PC-3 (cell line): ENCODE measurements around the gene SVIP. TPM values are rescaled to one million over a fixed set of nuclear protein-coding genes. Genes with fewer than 3 reads are reported as not detected.
A peak's percentile ranks its signal among the peaks of the same experiment; 100 is the strongest.

Experiments used
- ATAC-seq: fragments of 200-7000 bp; cut with Tn5 transposase; 2 replicates; pipeline ENCODE4 v1.9.1; 2020; ENCODE audit warnings: mild to moderate bottlenecking, moderate library complexity
- BruUV-seq: library from RNA; stranded (reverse); fragments of 400-500 nt; replicated peaks from 2 replicates; lab custom pipeline; 2021; lab: Mats Ljungman, UMichigan
- CTCF ChIA-PET: fragments of 300-600 bp; sonication (Branson Sonifier 250); formaldehyde crosslinking; loops from one replicate; lab custom pipeline; 2022; ENCODE audit warnings: antibody characterized with exemption; lab: Charles Lee
- POLR2A ChIA-PET: fragments of 300-600 bp; sonication (Branson Sonifier 250); formaldehyde crosslinking; loops from one replicate; lab custom pipeline; 2022; ENCODE audit warnings: antibody characterized with exemption; ENCODE audit not compliant: unreplicated experiment; lab: Charles Lee
- DNase-seq: peaks from one replicate; pipeline ENCODE4 v3.0.0-alpha.2; 2015
- H2AFZ ChIP-seq: fragments of 300-600 bp; sonication (generic); 2 replicates; pipeline ENCODE4 v1.6.0; 2016; ENCODE audit warnings: antibody characterized with exemption, low read length
- H3F3A ChIP-seq: fragments of 300-600 bp; sonication (generic); one replicate; pipeline ENCODE4 v1.6.0; 2017; ENCODE audit warnings: antibody characterized with exemption, low read length, control low read depth, mild to moderate bottlenecking; ENCODE audit not compliant: unreplicated experiment
- H3K27ac ChIP-seq: fragments of 300-600 bp; sonication (generic); 2 replicates; pipeline ENCODE4 v1.5.1; 2016; ENCODE audit warnings: mild to moderate bottlenecking, low read length
- H3K27me3 ChIP-seq: fragments of 300-600 bp; sonication (generic); 2 replicates; pipeline ENCODE4 v1.6.1; 2016; ENCODE audit warnings: low read length, mixed read lengths
- H3K36me3 ChIP-seq: fragments of 300-600 bp; sonication (generic); 2 replicates; pipeline ENCODE4 v1.6.1; 2016; ENCODE audit warnings: low read depth, mixed run types, low read length, mixed read lengths
- H3K4me1 ChIP-seq: fragments of 300-600 bp; sonication (generic); 2 replicates; pipeline ENCODE4 v1.5.1; 2016; ENCODE audit warnings: low read length; ENCODE audit not compliant: insufficient read depth
- H3K4me2 ChIP-seq: fragments of 300-600 bp; sonication (generic); 2 replicates; pipeline ENCODE4 v1.6.0; 2016; ENCODE audit warnings: low read length
- H3K4me3 ChIP-seq: fragments of 300-600 bp; sonication (generic); 2 replicates; pipeline ENCODE4 v1.5.1; 2016; ENCODE audit warnings: mild to moderate bottlenecking, low read length, mixed read lengths
- H3K79me2 ChIP-seq: fragments of 300-600 bp; sonication (generic); 2 replicates; pipeline ENCODE4 v1.6.1; 2017; ENCODE audit warnings: low read length, mixed read lengths
- H3K9ac ChIP-seq: fragments of 300-600 bp; sonication (generic); 2 replicates; pipeline ENCODE4 v1.6.0; 2016; ENCODE audit warnings: mild to moderate bottlenecking, low read length
- H3K9me2 ChIP-seq: fragments of 300-600 bp; sonication (generic); replicated peaks from 2 replicates; pipeline ENCODE4 v1.6.1; 2016; ENCODE audit warnings: mixed run types, low read length, mixed read lengths
- H3K9me3 ChIP-seq: fragments of 300-600 bp; sonication (generic); 2 replicates; pipeline ENCODE4 v1.6.1; 2016; ENCODE audit warnings: low read length, mixed read lengths
- H4K20me1 ChIP-seq: fragments of 300-600 bp; sonication (generic); 2 replicates; pipeline ENCODE4 v1.6.1; 2016; ENCODE audit warnings: low read length, mixed read lengths
- EZH2 ChIP-seq: fragments of 300-600 bp; sonication (generic); IDR thresholded peaks from one replicate; pipeline ENCODE4 v1.6.1; 2017; ENCODE audit warnings: antibody characterized with exemption, mild to moderate bottlenecking, low read length; ENCODE audit not compliant: unreplicated experiment
- EZH2phosphoT487 ChIP-seq: fragments of 300-600 bp; sonication (generic); IDR thresholded peaks from 2 replicates; pipeline ENCODE4 v1.6.1; 2018; ENCODE audit warnings: mild to moderate bottlenecking, antibody characterized with exemption, low read length, borderline replicate concordance
- intact Hi-C: fragments of 100-400 bp; cut with micrococcal nuclease; formaldehyde crosslinking; loops from 2 replicates; pipeline ENCODE4 v1.9.0; 2023
- total RNA-seq: library from RNA; depleted of rRNA; stranded (reverse); fragments of >200 nt; gene quantifications from 2 replicates; pipeline ENCODE4 v1.2.3, GENCODE V29; 2014
- TF ChIP-seq, protein P1 (sequence below): fragments of 300-600 bp; sonication (generic); conservative IDR thresholded peaks from 2 replicates; pipeline ENCODE4 v1.5.1; 2017; ENCODE audit warnings: antibody characterized with exemption, low read depth, mild to moderate bottlenecking, low read length

Gene SVIP
- total RNA-seq, 1 experiment from 2014 or later, result 9.5 TPM

DNA sequence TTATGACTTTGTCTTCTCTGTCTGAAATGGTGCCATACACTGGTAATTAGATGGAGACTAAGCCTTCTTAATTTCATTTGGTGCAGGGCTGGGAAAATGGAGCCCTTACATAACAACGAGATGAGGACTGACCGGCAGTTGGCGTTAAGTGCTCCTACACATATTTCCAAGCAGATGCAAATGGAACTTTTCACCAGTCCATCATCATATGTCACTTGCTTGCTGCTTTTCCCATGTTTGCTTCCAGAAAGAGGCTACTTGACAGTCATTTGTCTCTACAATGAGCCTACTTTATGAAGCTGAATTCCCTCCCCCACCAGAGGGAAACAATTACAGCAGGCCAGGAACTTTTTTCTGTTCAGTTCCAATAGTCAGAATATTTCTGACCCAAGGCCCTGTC lies 32.6 kb downstream of the SVIP start:
- intact Hi-C loops, result no loop called here
- TF ChIP-seq EZH2, result no peak
- TF ChIP-seq, protein P1, sequence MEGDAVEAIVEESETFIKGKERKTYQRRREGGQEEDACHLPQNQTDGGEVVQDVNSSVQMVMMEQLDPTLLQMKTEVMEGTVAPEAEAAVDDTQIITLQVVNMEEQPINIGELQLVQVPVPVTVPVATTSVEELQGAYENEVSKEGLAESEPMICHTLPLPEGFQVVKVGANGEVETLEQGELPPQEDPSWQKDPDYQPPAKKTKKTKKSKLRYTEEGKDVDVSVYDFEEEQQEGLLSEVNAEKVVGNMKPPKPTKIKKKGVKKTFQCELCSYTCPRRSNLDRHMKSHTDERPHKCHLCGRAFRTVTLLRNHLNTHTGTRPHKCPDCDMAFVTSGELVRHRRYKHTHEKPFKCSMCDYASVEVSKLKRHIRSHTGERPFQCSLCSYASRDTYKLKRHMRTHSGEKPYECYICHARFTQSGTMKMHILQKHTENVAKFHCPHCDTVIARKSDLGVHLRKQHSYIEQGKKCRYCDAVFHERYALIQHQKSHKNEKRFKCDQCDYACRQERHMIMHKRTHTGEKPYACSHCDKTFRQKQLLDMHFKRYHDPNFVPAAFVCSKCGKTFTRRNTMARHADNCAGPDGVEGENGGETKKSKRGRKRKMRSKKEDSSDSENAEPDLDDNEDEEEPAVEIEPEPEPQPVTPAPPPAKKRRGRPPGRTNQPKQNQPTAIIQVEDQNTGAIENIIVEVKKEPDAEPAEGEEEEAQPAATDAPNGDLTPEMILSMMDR, result no peak
- no peak for TF ChIP-seq EZH2phosphoT487

DNA sequence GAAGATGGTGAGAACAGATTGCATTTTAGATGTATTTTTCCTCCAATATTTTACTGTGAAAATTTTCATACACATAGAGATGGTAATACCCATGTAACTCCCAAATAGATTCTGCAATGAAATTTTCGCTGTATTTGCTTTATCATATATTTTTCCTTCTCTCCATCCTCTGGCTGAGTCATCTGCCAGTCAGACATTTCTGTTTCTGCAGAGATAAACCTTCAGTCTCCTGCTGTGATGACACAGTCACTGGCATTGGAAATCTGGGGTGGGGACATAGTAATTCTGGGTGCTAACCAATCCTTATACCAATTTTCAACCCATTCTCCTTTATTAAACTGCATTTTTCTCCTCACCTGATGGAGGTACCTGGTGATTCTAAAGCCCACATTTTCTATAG lies 33.7 kb downstream of the SVIP start:
- H3K4me1 ChIP-seq, result peaks cover 14% of the 10 kb centered on the region
- DNase-seq, result peak; percentile 35
- no peaks in the 10 kb centered on the region for H3K9me3 ChIP-seq
- no peaks in the 10 kb centered on the region for H3K79me2 ChIP-seq
- no peak overlapping the region for H2AFZ ChIP-seq
- no peaks in the 10 kb centered on the region for H3F3A ChIP-seq
- H3K9ac ChIP-seq, result no peak overlapping the region
- H4K20me1 ChIP-seq, result no peaks in the 10 kb centered on the region
- H3K36me3 ChIP-seq, result no peaks in the 10 kb centered on the region
- peak; percentile 14; the same call in 1 of the 2 replicates for ATAC-seq
- intact Hi-C loops, result no loop called here
- no peaks in the 10 kb centered on the region for H3K27me3 ChIP-seq
- CTCF ChIA-PET, result no interaction called here
- no peak overlapping the region for H3K4me2 ChIP-seq
- BruUV-seq, result no TSS peak
- TF ChIP-seq EZH2phosphoT487 (no peak), EZH2 (no peak)
- TF ChIP-seq, protein P1, result no peak
- no peaks in the 10 kb centered on the region for H3K9me2 ChIP-seq
- POLR2A ChIA-PET, result no interaction called here
- H3K4me3 ChIP-seq, result no peak overlapping the region
- H3K27ac ChIP-seq, result no peak overlapping the region

More for the DNA sequence above, 32.6 kb downstream of the SVIP start:
- no peaks in the 10 kb centered on the region for H3K9me2 ChIP-seq
- no peaks in the 10 kb centered on the region for H3K79me2 ChIP-seq
- no peak overlapping the region for H3K27ac ChIP-seq
- H3K9ac ChIP-seq, result no peak overlapping the region
- ChIA-PET CTCF (no interaction called here), POLR2A (no interaction called here)
- H3K4me1 ChIP-seq, result peaks cover 9% of the 10 kb centered on the region
- no peak for DNase-seq
- BruUV-seq, result no TSS peak
- H3K4me2 ChIP-seq, result no peak overlapping the region
- no peaks in the 10 kb centered on the region for H3F3A ChIP-seq
- H2AFZ ChIP-seq, result no peak overlapping the region
- no peaks in the 10 kb centered on the region for H3K27me3 ChIP-seq
- H3K9me3 ChIP-seq, result no peaks in the 10 kb centered on the region
- H3K36me3 ChIP-seq, result no peaks in the 10 kb centered on the region
- H3K4me3 ChIP-seq, result no peak overlapping the region
- no peak for ATAC-seq
- H4K20me1 ChIP-seq, result no peaks in the 10 kb centered on the region

DNA sequence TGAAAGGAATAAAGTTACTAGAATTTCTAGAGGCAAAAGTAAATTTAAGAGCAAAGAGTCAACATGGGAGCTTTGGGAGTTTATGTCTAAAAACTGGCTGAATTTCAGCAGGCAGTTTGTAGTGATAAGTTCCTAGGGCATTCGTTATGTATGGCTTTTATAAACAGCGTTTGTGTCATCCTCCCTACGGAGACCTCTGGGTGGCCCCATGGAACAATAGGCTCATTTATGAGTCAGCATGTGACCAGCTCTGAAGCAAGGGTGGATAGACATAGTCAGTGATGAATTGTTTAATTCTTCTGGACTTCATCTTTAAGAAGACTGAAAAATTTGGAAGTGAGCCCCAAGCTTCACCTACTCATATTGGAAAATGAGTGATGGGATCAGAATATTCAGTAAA lies 37.1 kb downstream of the SVIP start:
- no peaks in the 10 kb centered on the region for H3K9me3 ChIP-seq
- CTCF ChIA-PET, result interaction anchor here (0.8 kb wide), 1 partner anchor 37 kb away, joined by 13 read pairs; the partner anchor contains the start of gene SVIP
- no peak overlapping the region for H2AFZ ChIP-seq
- H4K20me1 ChIP-seq, result no peaks in the 10 kb centered on the region
- H3K9ac ChIP-seq, result no peak overlapping the region
- H3K4me2 ChIP-seq, result no peak overlapping the region
- peak overlapping the region; percentile 26 for H3K27ac ChIP-seq
- intact Hi-C loops, result no loop called here
- no peaks in the 10 kb centered on the region for H3K27me3 ChIP-seq
- H3K4me3 ChIP-seq, result no peak overlapping the region
- BruUV-seq, result no TSS peak
- no peaks in the 10 kb centered on the region for H3K79me2 ChIP-seq
- no peaks in the 10 kb centered on the region for H3K36me3 ChIP-seq
- DNase-seq (peak; percentile 78), ATAC-seq (peak; percentile 99)
- H3F3A ChIP-seq, result no peaks in the 10 kb centered on the region
- TF ChIP-seq, protein P1, result no peak
- no peak for TF ChIP-seq EZH2
- no peak for TF ChIP-seq EZH2phosphoT487
- H3K9me2 ChIP-seq, result no peaks in the 10 kb centered on the region
- H3K4me1 ChIP-seq, result peaks cover 14% of the 10 kb centered on the region
- POLR2A ChIA-PET, result no interaction called here
